Measurements from ENCODE around the gene PTPN22. TPM values are rescaled to one million over a fixed set of nuclear protein-coding genes. Genes with fewer than 3 reads are reported as not detected.

Gene PTPN22
- polyA plus RNA-seq, 3 donors, result 9.7 to 43.7 (median 29.7) TPM

GRCh38 chr1:113792986-113793385 is 78.5 kb downstream of the PTPN22 start:
- no peak for DNase-seq
- H3K9me3 Mint-ChIP-seq, result no peaks in the 10 kb centered on the region
- no peak overlapping the region for H3K4me3 Mint-ChIP-seq
- Histone ChIP-seq H3K36me3 (replicated peaks in 1 of 2; ENCODE audit: control insufficient read depth in 1 of 2, insufficient read depth in 2 of 2, low read length in 2 of 2) (peaks cover 50 to 71% of the 10 kb centered on the region in 2 donors), H3K27ac (ENCODE audit: low read depth in 1 of 2, low read length in 2 of 2) (no peak overlapping the region), H3K9me3 (replicated peaks in 1 of 2; ENCODE audit: control insufficient read depth in 1 of 2, insufficient read depth in 1 of 2, low read length in 2 of 2) (no peaks in the 10 kb centered on the region), H3K4me2 (replicated peaks; ENCODE audit: extremely low read depth, low read length, poor library complexity, severe bottlenecking) (no peak overlapping the region), H2AFZ (ENCODE audit: insufficient read depth, low read depth, low read length, poor library complexity, severe bottlenecking) (no peak overlapping the region), H3K9ac (ENCODE audit: insufficient read depth, low read length, poor library complexity, severe bottlenecking) (no peak overlapping the region), H4K20me1 (ENCODE audit: insufficient read depth, low read length) (peaks cover 50% of the 10 kb centered on the region), H3K4me1 (ENCODE audit: control insufficient read depth in 1 of 2, insufficient read depth in 2 of 2, low read length in 2 of 2) (no peaks in the 10 kb centered on the region), H3K4me3 (replicated peaks in 1 of 3; ENCODE audit: low read depth in 2 of 3, low read length in 3 of 3) (no peak overlapping the region), H3K27me3 (ENCODE audit: control insufficient read depth in 2 of 2, insufficient read depth in 2 of 2, low read length in 2 of 2) (no peaks in the 10 kb centered on the region), H3K79me2 (ENCODE audit: insufficient read depth, low read length) (peaks cover 85% of the 10 kb centered on the region)
- H3K4me1 Mint-ChIP-seq, result peaks cover 7% of the 10 kb centered on the region
- no peak overlapping the region for H3K27ac Mint-ChIP-seq
- 89% methylated on average over 1 of the region's 1 CpG for WGBS (ENCODE audit: insufficient coverage)
- no peak for TF ChIP-seq CTCF (IDR thresholded peaks at IDR 0.05)
- peaks cover 56 to 70% of the 10 kb centered on the region in 2 donors for H3K36me3 Mint-ChIP-seq
- H3K27me3 Mint-ChIP-seq (ENCODE audit: low read depth in 3 of 3), result no peaks in the 10 kb centered on the region
- intact Hi-C loops (cut with micrococcal nuclease), result no loop called here

DNA sequence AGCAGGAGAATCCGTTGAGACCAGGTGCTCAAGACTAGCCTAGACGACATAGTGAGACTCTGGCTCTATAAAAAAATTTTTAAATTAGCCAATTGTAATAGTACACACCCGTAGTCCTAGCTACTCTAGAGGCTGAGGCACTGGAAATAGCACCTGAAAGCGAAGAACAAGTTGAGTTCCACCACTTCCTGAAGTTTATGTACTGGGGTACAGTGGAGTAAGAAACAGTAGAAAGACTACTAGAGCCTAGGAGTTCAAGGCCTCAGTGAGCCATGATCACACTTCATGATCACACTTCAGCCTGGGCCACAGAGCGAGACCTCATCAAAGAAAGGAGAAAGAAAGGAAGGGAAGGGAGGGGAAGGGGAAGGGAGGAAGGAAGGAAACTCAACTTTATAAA is 79.0 kb downstream of the PTPN22 start:
- Histone ChIP-seq H3K79me2 (ENCODE audit: insufficient read depth, low read length) (peaks cover 85% of the 10 kb centered on the region), H3K9me3 (replicated peaks in 1 of 2; ENCODE audit: control insufficient read depth in 1 of 2, insufficient read depth in 1 of 2, low read length in 2 of 2) (no peaks in the 10 kb centered on the region), H3K4me1 (ENCODE audit: control insufficient read depth in 1 of 2, insufficient read depth in 2 of 2, low read length in 2 of 2) (no peaks in the 10 kb centered on the region), H3K27me3 (ENCODE audit: control insufficient read depth in 2 of 2, insufficient read depth in 2 of 2, low read length in 2 of 2) (no peaks in the 10 kb centered on the region), H4K20me1 (ENCODE audit: insufficient read depth, low read length) (peaks cover 45% of the 10 kb centered on the region), H3K9ac (ENCODE audit: insufficient read depth, low read length, poor library complexity, severe bottlenecking) (no peak overlapping the region), H2AFZ (ENCODE audit: insufficient read depth, low read depth, low read length, poor library complexity, severe bottlenecking) (no peak overlapping the region), H3K27ac (ENCODE audit: low read depth in 1 of 2, low read length in 2 of 2) (no peak overlapping the region), H3K4me3 (replicated peaks in 1 of 3; ENCODE audit: low read depth in 2 of 3, low read length in 3 of 3) (no peak overlapping the region), H3K36me3 (replicated peaks in 1 of 2; ENCODE audit: control insufficient read depth in 1 of 2, insufficient read depth in 2 of 2, low read length in 2 of 2) (peaks cover 47 to 66% of the 10 kb centered on the region in 2 donors), H3K4me2 (replicated peaks; ENCODE audit: extremely low read depth, low read length, poor library complexity, severe bottlenecking) (no peak overlapping the region)
- peaks cover 52 to 70% of the 10 kb centered on the region in 2 donors for H3K36me3 Mint-ChIP-seq
- TF ChIP-seq CTCF (IDR thresholded peaks at IDR 0.05), result no peak
- intact Hi-C loops (cut with micrococcal nuclease), result no loop called here
- peak overlapping the region in 1 of 7 donors; percentile 75 for H3K27ac Mint-ChIP-seq
- H3K9me3 Mint-ChIP-seq, result no peaks in the 10 kb centered on the region
- 100% methylated on average over 3 of the region's 5 CpGs for WGBS (ENCODE audit: insufficient coverage)
- no peak for DNase-seq
- no peaks in the 10 kb centered on the region for H3K27me3 Mint-ChIP-seq (ENCODE audit: low read depth in 3 of 3)
- peaks cover 7% of the 10 kb centered on the region for H3K4me1 Mint-ChIP-seq
- no peak overlapping the region for H3K4me3 Mint-ChIP-seq

Measured in CD14-positive monocyte (primary cell).